ENCODE measurements around the gene ESPN.
"Not testable (repeated sequence)": the region's sequence is repeated elsewhere in the genome, so short reads cannot be mapped to it uniquely, and the experiment has no call there.

DNA sequence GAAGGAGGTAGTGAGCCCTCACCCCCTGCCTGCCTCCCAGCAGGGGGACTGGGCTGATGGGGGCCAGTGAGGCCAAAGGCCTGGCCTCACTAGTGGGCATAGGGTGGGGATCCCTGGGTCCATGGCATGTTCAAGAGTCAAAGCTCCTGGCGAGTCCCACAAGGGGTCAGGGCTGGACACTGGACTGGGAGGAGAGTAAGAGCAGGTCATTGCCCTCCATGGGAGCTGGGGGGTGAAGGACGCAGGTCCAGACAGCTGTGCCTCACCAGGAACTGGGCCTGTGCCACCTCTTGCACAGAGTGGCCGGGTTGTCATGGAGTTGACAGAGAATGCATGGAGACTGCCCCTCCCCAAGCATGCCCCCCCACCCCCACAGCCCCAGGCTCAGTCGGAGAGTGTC lies 21.4 kb downstream of the ESPN start:
- TF ChIP-seq, protein P1, sequence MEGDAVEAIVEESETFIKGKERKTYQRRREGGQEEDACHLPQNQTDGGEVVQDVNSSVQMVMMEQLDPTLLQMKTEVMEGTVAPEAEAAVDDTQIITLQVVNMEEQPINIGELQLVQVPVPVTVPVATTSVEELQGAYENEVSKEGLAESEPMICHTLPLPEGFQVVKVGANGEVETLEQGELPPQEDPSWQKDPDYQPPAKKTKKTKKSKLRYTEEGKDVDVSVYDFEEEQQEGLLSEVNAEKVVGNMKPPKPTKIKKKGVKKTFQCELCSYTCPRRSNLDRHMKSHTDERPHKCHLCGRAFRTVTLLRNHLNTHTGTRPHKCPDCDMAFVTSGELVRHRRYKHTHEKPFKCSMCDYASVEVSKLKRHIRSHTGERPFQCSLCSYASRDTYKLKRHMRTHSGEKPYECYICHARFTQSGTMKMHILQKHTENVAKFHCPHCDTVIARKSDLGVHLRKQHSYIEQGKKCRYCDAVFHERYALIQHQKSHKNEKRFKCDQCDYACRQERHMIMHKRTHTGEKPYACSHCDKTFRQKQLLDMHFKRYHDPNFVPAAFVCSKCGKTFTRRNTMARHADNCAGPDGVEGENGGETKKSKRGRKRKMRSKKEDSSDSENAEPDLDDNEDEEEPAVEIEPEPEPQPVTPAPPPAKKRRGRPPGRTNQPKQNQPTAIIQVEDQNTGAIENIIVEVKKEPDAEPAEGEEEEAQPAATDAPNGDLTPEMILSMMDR (IDR thresholded peaks at IDR 0.05), result not testable (repeated sequence)
- TF ChIP-seq POLR2A (IDR thresholded peaks at IDR 0.05), result not testable (repeated sequence)

Data from gastroesophageal sphincter (tissue), 3 donors.